ENCODE measurements around the gene CCDC146.
A peak's percentile ranks its signal among the peaks of the same experiment; 100 is the strongest.

CCDC146 gene

GRCh38 chr7:77184463-77184862 lies 62.0 kb downstream of the CCDC146 start:
- no peak overlapping the region for H3K4me3 ChIP-seq (ENCODE audit: low read length)
- TF ChIP-seq, protein P1, sequence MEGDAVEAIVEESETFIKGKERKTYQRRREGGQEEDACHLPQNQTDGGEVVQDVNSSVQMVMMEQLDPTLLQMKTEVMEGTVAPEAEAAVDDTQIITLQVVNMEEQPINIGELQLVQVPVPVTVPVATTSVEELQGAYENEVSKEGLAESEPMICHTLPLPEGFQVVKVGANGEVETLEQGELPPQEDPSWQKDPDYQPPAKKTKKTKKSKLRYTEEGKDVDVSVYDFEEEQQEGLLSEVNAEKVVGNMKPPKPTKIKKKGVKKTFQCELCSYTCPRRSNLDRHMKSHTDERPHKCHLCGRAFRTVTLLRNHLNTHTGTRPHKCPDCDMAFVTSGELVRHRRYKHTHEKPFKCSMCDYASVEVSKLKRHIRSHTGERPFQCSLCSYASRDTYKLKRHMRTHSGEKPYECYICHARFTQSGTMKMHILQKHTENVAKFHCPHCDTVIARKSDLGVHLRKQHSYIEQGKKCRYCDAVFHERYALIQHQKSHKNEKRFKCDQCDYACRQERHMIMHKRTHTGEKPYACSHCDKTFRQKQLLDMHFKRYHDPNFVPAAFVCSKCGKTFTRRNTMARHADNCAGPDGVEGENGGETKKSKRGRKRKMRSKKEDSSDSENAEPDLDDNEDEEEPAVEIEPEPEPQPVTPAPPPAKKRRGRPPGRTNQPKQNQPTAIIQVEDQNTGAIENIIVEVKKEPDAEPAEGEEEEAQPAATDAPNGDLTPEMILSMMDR (IDR thresholded peaks at IDR 0.05; ENCODE audit: insufficient read depth, low read depth, low read length, missing control alignments), result no peak
- no peak for DNase-seq (ENCODE audit: low read depth)

DNA sequence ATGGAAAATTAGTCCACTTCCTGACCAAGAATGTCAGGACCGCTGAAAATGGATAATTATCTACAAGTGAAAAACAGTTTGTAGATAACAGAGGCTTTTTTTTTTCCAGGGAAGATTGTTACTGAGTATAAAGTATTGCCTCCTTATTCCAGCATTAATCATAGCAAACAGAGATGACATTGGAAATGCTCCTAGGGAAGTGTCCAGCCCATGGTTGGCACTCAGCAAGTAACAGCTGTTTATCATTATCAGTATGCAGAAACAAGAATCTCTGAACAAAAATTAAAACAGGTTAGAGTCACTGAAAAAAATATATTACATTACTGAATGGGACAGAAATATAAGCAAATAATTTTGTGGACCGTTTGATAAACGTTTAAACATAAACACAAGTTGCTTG lies 62.6 kb downstream of the CCDC146 start:
- H3K4me3 ChIP-seq (ENCODE audit: low read length), result no peak overlapping the region
- DNase-seq (ENCODE audit: low read depth), result no peak
- TF ChIP-seq, protein P1 (IDR thresholded peaks at IDR 0.05; ENCODE audit: insufficient read depth, low read depth, low read length, missing control alignments), result no peak

GRCh38 chr7:77185866-77186265 lies 63.5 kb downstream of the CCDC146 start:
- TF ChIP-seq, protein P1 (IDR thresholded peaks at IDR 0.05; ENCODE audit: insufficient read depth, low read depth, low read length, missing control alignments), result no peak
- no peak overlapping the region for H3K4me3 ChIP-seq (ENCODE audit: low read length)
- DNase-seq (ENCODE audit: low read depth), result no peak

GRCh38 chr7:77188731-77189437 lies 66.5 kb downstream of the CCDC146 start:
- no peak overlapping the region for H3K4me3 ChIP-seq (ENCODE audit: low read length)
- no peak for DNase-seq (ENCODE audit: low read depth)
- TF ChIP-seq, protein P1 (IDR thresholded peaks at IDR 0.05; ENCODE audit: insufficient read depth, low read depth, low read length, missing control alignments), result no peak

DNA sequence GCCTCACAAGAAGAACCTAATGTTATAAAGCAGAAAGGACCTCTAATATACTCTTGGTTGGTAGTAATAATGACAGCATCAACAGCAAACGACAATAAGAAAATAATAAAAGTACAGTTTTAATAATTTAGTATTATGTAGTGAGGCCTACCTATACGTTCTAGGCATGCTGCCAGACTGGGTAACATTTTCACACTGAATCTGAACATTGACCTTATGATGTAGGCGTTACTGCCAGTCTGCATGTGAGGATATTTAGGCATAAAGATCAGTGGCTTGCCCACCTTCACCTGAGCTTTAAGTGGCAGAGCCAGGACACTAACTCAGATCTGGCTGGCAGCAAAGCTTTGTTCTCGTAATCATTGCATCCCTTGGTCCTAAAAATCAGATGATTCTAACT lies 74.7 kb downstream of the CCDC146 start:
- TF ChIP-seq, protein P1 (IDR thresholded peaks at IDR 0.05; ENCODE audit: insufficient read depth, low read depth, low read length, missing control alignments), result no peak
- DNase-seq (ENCODE audit: low read depth), result no peak
- H3K4me3 ChIP-seq (ENCODE audit: low read length), result no peak overlapping the region

GRCh38 chr7:77199013-77199966 lies 76.9 kb downstream of the CCDC146 start, which contains the start of gene FGL2:
FGL2 (minus strand) TSS chr7:77199819; CDS start chr7:77199793, 26 bp downstream.
- H3K4me3 ChIP-seq (ENCODE audit: low read length), result no peak within 1 kb of the TSS
- DNase-seq (ENCODE audit: low read depth), result peak; percentile 51
- TF ChIP-seq, protein P1 (IDR thresholded peaks at IDR 0.05; ENCODE audit: insufficient read depth, low read depth, low read length, missing control alignments), result no peak

All from epithelial cell of esophagus (primary cell).